Caki2 (cell line): ENCODE measurements around the gene LECT2. TPM values are rescaled to one million over a fixed set of nuclear protein-coding genes. Genes with fewer than 3 reads are reported as not detected.

Experiments
- DNase-seq: peaks from one replicate; pipeline ENCODE4 v3.0.0-alpha.2; 2015; ENCODE audit warnings: low read depth
- in situ Hi-C: cut with HindIII; loops from 2 replicates; pipeline ENCODE4 v1.10.0; 2016; ENCODE audit warnings: low sequenced_read_pairs, low pct_unique_long_range_greater_than_20kb, mixed read lengths
- total RNA-seq: library from RNA; depleted of rRNA; stranded (reverse); fragments of >200 nt; shearing (Covaris generic); gene quantifications from 2 replicates; pipeline ENCODE4 v1.2.3, GENCODE V29; 2014; ENCODE audit warnings: low replicate concordance; rRNA removed

The LECT2 gene
- total RNA-seq, 1 experiment from 2014 or later, result not detected

DNA sequence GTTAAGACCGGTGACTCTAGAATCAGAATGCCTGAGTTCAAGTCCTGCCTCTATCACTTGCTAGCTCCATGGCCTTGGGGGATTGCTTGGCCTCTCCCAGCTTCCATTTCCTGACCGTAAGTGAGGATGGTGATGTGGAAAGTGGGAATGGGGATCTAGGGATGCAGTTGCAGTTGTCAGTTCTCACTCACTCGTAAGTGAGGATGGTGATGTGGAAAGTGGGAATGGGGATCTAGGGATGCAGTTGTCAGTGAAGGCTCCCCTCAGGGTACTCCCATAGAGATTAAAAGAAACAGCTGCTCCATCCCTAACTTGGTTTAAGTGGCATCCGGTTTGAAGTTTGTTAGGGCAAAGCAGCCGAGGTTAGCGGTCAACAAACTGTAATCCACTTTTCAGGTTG is 56.1 kb downstream of the LECT2 start:
- DNase-seq, result no peak
- in situ Hi-C loops, result no loop called here

Other genes with a start within 250 kb of the LECT2 start
- gene SLC25A48, start 120.3 kb downstream of the LECT2 start, total RNA-seq, result not detected in 2 replicates
- not detected in 2 replicates for gene IL9, start 59.1 kb downstream of the LECT2 start, total RNA-seq
- gene TGFBI, start 74.0 kb upstream of the LECT2 start, total RNA-seq, result 298 and 340 TPM in 2 replicates
- 15.5 and 77.3 TPM in 2 replicates for gene SMAD5, start 177.9 kb upstream of the LECT2 start, total RNA-seq
- not detected in 2 replicates for gene SMIM32, start 238.2 kb upstream of the LECT2 start, total RNA-seq